CD4-positive, alpha-beta T cell treated with Interleukin-10 for 1 hour (primary cell): ENCODE measurements around the gene INSIG2.

Source experiments
- DNase-seq: peaks from one replicate; pipeline ENCODE4 v3.0.0-alpha.2; 2020

The INSIG2 gene

GRCh38 chr2:118131771-118132170 lies 43.5 kb downstream of the INSIG2 start:
- no peak for DNase-seq

DNA sequence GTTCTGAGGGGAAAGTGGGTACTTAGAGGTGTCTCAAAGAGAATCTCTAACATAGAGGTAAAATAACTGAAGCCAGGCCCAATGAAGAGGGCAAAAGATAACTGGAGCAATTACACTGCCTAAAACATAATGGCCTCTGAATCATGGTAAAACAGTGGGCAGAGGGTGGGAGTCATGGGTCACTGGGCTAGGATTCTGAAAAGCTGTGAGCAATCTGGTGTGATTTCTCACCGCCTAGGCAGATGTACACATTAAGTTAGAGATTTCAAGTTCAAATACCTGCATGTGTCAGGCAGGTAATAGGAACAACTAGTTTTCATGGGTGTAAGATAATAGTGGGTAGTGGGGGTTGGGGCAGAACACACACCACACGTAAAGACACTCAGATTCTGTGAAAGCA lies 45.6 kb downstream of the INSIG2 start:
- no peak for DNase-seq

GRCh38 chr2:118134650-118135049 lies 46.4 kb downstream of the INSIG2 start:
- no peak for DNase-seq

- DNase-seq = no peak
These were observed 56.9 kb downstream of the INSIG2 start for GRCh38 chr2:118145207-118145606.

DNA sequence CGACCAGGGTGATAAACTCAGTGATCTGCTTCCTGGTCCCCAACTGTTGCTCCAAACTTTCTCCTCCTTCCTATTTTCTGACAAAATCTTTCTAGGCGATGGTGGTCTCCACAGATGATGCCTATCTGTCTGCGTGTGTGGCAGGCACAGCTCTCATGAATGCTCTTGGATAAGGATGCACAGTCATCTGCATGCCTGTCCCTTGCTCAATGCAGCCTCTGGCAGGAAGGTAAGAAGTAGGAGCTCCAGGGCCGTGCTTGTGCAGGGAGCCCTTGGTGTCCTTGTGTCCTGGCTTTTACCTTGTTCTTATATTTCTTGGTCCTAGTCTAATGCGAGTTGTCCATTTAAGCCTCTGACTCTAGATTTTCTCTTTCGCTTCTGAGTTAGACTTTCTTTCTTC lies 57.5 kb downstream of the INSIG2 start:
- DNase-seq = no peak

DNA sequence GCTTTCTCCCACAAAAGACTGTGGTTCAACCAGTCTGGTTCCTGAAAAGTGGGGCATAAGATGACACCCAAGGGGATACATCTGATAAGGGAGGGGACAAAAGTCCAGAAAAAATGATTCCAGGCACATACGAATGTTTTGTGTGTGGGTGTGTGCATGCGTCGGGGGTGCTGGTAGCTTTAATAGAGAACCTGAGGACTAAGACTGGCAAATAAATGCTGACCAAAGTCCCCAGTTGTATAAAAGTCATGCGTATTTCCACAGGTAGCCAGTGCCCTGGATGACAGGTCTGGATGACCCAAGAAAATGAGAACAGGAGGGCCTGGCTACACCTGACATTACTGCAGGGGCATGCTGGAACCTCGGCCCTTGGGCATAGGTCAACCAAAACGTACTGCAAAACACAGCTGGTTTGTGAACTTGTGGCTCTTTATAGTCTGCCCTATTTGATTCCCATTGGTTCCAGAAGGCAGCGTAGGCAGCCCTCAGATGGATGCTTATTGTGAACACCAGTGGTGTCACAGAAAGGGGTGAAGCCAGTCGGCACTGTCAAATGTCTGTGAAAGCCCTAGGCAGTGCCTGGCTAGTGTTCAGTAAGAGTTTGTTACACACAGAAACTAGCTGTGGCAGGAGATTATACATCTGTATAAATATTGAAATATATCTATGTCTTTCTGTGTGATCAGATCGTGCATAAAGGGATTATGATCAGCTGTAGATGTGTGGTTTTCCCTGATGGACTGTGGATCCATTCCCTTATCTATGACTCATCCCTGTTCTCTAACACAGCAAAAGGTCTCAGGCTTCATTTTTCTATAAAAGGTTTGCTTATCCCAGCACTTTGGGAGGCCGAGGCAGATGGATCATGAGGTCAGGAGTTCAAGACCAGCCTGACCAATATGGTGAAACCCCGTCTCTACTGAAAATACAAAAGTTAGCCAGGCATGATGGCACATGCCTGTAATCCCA lies 58.3 kb downstream of the INSIG2 start:
- no peak for DNase-seq

- no peak for DNase-seq
These were observed 59.9 kb downstream of the INSIG2 start for GRCh38 chr2:118148133-118148532.

DNA sequence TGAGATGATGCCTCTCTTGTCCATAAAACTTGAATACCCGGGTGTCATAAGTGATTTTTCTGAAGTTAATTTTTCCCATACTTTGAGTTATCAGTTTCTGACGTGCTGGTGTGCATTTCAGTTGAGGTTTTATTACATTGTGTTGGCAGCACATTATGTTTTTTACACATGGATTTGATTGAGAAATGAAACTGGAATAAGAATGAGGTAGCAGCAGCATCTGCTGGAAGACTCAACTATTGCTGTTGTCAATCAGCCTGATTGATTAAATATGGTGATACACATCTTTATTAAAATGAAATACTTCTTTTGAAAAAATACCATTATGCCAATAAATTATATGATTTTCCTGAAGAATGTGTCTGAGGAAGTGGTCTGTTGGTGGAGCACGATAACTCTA lies 60.5 kb downstream of the INSIG2 start:
- no peak for DNase-seq

- DNase-seq = no peak
These were observed 62.0 kb downstream of the INSIG2 start for GRCh38 chr2:118150294-118150693.

GRCh38 chr2:118151831-118152230 lies 63.6 kb downstream of the INSIG2 start:
- no peak for DNase-seq

DNA sequence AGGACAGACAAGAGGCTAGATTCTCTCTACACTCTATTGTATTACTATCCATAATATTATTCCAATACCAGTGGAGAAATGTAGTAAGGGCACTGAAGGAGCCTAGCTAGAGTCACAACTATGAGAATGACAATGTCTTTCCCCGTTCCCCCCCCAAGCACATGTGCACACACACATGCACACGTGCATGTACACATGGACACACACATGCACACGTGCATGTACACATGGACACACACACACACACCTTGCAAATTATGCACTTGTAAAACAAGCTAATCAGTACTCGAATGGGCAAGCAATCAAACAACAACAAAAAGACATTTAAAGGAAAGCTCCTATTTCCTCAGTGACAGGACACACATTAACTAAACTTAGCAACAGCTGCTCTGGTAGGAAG lies 65.2 kb downstream of the INSIG2 start:
- no peak for DNase-seq

DNA sequence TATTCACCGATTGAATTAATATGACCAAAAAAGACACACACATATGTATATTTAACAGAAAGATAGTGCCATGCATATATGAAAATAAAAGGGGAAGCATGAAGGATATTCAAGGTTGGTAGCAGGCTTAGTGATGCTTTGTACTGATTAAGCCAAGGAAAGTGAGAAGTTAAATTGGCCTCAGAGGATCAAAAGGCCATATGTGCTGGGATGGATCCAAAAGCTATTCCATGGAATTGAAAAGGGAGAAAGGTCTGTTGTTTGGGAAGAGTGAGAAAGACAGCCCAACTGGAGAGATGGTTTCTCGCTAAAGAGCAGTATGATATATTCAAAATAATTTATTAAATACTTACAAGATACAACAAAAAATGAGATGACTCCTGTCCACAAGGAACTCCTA lies 65.9 kb downstream of the INSIG2 start:
- no peak for DNase-seq
